BE2C (cell line): ENCODE measurements around the gene ASIC2.

Experiments
- DNase-seq: peaks from one replicate; pipeline ENCODE4 v3.0.0-alpha.2; 2020
- H3K27me3 ChIP-seq: fragments of 250-450 bp; sonication (Bioruptor Pico); 2 replicates; pipeline ENCODE4 v1.5.1; 2020; ENCODE audit warnings: mild to moderate bottlenecking
- H3K36me3 ChIP-seq: fragments of 250-450 bp; sonication (Bioruptor Pico); 2 replicates; pipeline ENCODE4 v1.5.1; 2020; ENCODE audit warnings: mild to moderate bottlenecking
- H3K4me1 ChIP-seq: fragments of 250-450 bp; sonication (Bioruptor Pico); 2 replicates; pipeline ENCODE4 v1.5.1; 2020
- H3K4me3 ChIP-seq: 2 replicates; pipeline ENCODE4 v1.5.1; 2011; ENCODE audit warnings: low read depth, low read length
- H3K9me3 ChIP-seq: fragments of 250-450 bp; sonication (Bioruptor Pico); 2 replicates; pipeline ENCODE4 v1.5.1; 2020
- TF ChIP-seq, protein P1 (sequence below): IDR thresholded peaks from 2 replicates; pipeline ENCODE4 v1.5.1; 2012; ENCODE audit warnings: mild to moderate bottlenecking, low read depth, low read length

ASIC2 gene

DNA sequence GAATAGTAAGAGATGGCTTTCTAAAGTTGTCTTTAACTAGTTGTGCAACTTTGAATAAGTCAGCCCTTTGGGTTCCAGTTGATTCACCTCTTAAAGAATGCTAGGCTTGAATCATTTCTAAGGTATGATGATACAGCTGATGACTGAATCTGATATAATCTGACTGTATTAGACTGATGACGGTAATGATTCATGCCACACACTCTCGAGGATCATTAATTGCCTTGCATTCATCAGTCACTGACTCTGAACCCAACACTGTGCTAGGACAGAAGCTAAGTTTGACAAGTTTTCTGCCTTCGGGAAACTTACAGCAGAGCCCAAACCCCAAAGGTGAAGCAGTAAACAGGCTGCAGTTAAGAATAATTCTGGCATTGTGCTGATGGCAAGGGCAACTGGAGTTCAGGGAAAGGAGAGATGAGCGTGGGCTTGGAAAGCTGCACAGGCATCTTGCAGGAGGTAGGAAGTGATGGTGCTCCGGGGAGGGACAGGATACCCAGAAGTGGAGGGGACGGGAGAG is 25.8 kb downstream of the ASIC2 start:
- Histone ChIP-seq H3K4me1 (no peaks in the 10 kb centered on the region), H3K4me3 (no peak overlapping the region), H3K36me3 (no peaks in the 10 kb centered on the region), H3K27me3 (peaks cover 6% of the 10 kb centered on the region), H3K9me3 (no peaks in the 10 kb centered on the region)
- no peak for DNase-seq
- TF ChIP-seq, protein P1, sequence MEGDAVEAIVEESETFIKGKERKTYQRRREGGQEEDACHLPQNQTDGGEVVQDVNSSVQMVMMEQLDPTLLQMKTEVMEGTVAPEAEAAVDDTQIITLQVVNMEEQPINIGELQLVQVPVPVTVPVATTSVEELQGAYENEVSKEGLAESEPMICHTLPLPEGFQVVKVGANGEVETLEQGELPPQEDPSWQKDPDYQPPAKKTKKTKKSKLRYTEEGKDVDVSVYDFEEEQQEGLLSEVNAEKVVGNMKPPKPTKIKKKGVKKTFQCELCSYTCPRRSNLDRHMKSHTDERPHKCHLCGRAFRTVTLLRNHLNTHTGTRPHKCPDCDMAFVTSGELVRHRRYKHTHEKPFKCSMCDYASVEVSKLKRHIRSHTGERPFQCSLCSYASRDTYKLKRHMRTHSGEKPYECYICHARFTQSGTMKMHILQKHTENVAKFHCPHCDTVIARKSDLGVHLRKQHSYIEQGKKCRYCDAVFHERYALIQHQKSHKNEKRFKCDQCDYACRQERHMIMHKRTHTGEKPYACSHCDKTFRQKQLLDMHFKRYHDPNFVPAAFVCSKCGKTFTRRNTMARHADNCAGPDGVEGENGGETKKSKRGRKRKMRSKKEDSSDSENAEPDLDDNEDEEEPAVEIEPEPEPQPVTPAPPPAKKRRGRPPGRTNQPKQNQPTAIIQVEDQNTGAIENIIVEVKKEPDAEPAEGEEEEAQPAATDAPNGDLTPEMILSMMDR = no peak

DNA sequence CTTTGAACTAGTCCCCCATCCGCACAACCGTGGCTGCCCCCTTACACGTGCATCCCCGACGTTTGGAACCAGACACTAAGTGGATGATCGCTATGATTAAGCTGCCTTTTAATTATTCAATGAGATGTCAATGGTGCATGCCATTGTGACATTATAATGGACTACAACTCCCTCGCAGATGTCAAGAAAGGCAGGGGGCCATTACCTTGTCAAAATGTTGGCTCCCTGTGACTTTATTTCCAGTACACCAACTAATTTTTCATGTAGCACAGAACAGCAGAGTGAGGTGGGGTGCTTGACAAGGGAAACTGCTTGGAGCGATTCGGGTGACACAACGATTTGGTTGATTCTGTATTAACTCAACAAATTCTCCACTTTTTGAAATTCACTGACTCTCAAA is 26.5 kb downstream of the ASIC2 start:
- no peak overlapping the region for H3K4me3 ChIP-seq
- no peaks in the 10 kb centered on the region for H3K9me3 ChIP-seq
- no peak for DNase-seq
- H3K27me3 ChIP-seq = peaks cover 6% of the 10 kb centered on the region
- TF ChIP-seq, protein P1 = no peak
- no peaks in the 10 kb centered on the region for H3K36me3 ChIP-seq
- no peaks in the 10 kb centered on the region for H3K4me1 ChIP-seq

DNA sequence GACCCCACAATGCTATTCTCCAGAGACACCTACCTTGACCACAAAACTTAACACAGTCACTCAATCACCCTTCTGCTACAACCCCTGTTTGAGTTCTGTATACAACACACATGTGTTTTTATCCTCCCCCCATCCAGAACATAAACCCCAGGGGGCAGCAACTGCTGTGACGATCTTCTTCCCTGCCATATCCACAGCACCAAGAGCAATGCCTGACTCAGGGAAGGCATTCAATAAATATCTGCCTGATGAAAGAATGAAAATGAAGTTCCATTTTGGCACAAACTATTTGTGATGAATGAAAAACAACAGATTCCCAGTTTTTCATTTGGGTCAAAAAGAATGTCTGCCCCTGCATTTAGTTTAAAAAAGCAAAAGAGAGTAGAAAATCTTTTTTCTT is 27.0 kb downstream of the ASIC2 start:
- Histone ChIP-seq H3K9me3 (no peaks in the 10 kb centered on the region), H3K4me3 (no peak overlapping the region), H3K27me3 (peaks cover 6% of the 10 kb centered on the region), H3K36me3 (no peaks in the 10 kb centered on the region), H3K4me1 (no peaks in the 10 kb centered on the region)
- DNase-seq = no peak
- TF ChIP-seq, protein P1 = no peak

DNA sequence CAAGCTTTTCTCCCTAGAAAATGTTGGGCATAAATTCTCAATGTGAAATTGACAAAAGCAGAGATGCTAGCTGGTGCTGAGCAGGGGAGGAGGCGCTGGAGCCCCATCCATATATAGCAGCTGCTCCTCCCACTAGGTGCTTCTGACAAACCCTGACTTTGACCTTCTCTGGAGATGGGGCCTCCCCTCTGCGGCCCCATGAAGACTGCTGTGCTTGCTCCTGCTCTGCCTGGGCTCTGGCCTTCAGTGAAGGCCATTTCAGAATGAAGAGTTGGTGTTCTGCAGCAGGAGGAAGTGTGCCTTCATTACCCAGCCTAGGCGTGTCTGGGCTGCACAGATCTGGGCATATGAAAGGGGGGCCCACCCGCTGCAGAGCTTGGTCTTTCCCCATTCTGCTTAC is 29.7 kb downstream of the ASIC2 start:
- Histone ChIP-seq H3K36me3 (no peaks in the 10 kb centered on the region), H3K4me1 (no peaks in the 10 kb centered on the region), H3K4me3 (no peak overlapping the region), H3K9me3 (no peaks in the 10 kb centered on the region), H3K27me3 (peaks cover 3% of the 10 kb centered on the region; the same call in 1 of the 2 replicates)
- DNase-seq = no peak
- TF ChIP-seq, protein P1 = no peak

DNA sequence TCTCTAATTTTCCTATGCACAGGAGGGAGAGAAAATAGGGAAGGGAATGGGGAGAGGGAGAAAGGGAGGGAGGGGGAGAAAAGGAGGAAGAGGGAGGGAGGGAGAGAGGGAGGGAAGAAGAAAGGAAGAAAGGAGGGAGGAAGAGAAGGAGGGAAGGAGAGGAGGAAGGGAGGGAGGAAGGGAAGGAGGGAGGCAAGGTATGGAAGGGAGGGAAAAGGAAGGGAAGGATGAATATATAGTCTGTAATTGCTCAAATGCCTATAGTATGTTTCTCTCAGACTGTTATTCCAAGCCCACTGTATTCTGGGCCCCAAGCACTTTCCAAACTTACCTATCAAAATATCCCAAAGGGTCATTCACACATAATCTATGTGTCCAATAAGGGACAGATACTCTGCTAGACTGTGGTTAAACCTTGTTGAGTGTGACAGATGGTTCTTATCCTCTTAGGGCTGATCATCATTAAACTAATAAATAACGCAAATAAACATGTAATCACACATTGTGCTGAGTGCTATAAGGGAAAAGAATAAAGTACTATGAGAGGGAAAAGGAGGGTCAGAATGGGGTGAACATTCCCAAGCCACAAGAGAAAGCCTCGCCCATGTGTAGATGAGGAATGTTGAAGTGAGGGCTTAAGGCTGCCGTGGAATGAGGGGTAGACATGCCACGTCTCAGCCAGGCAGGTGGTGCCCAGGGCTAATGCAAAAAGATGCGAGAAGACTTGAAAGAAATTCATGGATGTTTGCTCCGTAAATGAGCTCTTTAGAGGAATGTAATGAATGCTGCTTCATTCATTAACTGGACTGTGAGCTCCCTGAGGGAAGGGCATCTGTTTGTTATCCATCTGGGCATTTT is 30.6 kb downstream of the ASIC2 start:
- Histone ChIP-seq H3K36me3 (no peaks in the 10 kb centered on the region), H3K4me1 (no peaks in the 10 kb centered on the region), H3K4me3 (no peak overlapping the region), H3K9me3 (no peaks in the 10 kb centered on the region), H3K27me3 (peaks cover 2% of the 10 kb centered on the region; the same call in 1 of the 2 replicates)
- no peak for DNase-seq
- TF ChIP-seq, protein P1 = no peak

DNA sequence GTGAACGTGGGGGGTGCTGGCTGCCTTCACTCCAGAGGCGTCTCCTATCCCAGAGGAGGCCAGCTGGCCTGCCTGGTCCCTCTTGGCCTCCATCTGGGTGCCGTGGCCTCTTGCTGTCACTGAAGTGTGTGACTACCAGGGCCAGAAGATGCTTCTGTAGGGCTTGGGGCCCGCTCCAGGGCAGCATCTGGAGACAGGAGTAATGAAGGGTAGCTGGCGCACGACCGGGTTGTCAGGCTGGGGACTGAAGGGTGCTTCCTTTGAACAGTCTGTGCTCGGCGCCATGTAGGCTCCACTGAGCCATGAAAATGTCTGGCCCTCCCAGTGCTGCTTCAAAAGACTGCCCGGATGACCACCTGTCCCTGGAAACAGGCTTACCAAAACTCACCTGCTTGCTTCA is 31.3 kb downstream of the ASIC2 start:
- no peak overlapping the region for H3K4me3 ChIP-seq
- no peak for DNase-seq
- H3K4me1 ChIP-seq = no peaks in the 10 kb centered on the region
- H3K9me3 ChIP-seq = no peaks in the 10 kb centered on the region
- TF ChIP-seq, protein P1 = no peak
- no peaks in the 10 kb centered on the region for H3K36me3 ChIP-seq
- no peaks in the 10 kb centered on the region for H3K27me3 ChIP-seq
